Stimulated activated CD8-positive, alpha-beta memory T cell treated with anti-CD3 and anti-CD28 coated beads, Interleukin-15, amount 100 ng/mL, for 1 hour (primary cell): ENCODE data around the gene ZNF37A.
A peak's percentile ranks its signal among the peaks of the same experiment; 100 is the strongest.
"Not testable (repeated sequence)": the region's sequence is repeated elsewhere in the genome, so short reads cannot be mapped to it uniquely, and the experiment has no call there.

Experiments used
- DNase-seq: peaks from one replicate; pipeline ENCODE4 v3.0.0-alpha.2; 2020; ENCODE audit warnings: low read depth

ZNF37A gene

DNA sequence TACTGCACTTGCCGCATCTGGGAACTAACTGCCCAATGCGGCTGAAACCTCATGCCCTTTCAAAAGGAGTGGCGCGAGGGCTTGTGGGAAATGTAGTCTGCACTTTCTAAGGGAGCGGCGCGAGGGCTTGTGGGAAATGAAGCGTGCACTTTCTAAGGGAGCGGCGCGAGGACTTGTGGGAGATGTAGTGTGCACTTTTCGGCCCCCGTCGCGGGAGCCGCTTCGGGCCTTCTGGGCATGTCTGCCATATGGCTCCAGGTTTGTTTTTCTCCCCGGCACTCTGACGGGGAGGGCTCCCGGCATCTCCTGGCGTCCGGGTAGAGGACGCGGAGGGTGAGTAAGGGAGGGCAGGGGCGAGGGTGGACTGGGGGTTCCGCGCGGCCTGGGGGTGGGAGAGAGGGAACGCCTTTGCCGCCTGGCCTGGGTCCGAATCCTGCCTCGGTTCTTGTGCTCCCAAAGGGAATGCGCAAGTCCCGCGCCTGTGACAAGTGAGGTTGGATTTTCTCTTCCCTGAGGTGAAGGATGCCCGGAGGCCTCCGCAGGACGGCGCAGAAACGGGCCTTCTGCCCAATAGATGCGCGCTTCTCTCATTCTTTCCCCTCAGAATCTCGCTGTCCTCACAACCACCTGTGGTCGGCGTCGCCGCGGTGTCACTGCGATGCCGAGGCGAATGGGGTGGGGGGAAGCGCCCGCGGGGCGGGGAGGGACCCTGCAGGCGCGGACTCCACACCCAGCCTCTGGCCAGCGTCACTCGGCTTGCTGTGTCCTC is at the start of gene ZNF37A:
TSS of gene ZNF37A (plus strand) at position 180 of the 769 bp plus-strand sequence. CDS start 2,281 bp downstream, outside the sequence.
- peak; percentile 88 for DNase-seq

DNA sequence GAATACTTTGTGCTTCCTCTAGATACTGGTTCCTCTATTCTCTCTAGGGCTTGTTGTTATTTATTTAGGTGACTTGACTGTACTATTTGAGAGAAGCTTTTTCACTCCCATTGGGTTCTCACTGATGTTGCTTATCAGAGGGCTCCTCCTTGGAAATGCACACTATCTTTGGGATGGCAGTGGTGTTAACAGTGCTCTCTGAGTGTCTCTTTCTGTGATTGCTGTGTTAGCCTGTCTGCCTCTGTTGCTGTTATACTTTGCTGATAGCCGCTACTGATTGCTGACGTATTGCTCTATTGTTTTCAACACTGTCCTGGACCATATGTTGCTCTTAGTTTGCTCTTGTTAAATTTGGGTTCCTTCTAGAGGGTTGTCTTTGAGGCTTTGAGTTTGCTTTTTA is 49.0 kb upstream of the ZNF37A start:
- DNase-seq, result no peak

DNA sequence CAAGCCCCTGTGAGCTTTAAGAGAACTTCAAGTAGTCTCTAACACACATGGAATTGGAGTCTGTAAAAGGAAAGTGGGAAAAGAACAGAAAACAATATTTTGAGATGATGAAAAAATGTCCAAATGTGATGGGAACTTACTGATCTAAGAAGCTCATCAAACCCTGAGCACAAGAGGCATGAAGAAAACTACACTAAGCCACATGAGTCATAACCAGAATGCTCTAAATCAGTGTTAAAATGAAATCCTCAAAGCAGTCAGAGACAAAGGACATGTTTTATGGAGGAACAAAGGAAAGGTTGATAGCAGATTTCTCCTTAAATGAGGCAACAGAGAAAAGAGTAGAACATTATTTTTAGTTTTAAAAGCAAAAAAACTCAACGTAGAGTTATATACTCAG is 46.5 kb upstream of the ZNF37A start:
- DNase-seq, result no peak

DNA sequence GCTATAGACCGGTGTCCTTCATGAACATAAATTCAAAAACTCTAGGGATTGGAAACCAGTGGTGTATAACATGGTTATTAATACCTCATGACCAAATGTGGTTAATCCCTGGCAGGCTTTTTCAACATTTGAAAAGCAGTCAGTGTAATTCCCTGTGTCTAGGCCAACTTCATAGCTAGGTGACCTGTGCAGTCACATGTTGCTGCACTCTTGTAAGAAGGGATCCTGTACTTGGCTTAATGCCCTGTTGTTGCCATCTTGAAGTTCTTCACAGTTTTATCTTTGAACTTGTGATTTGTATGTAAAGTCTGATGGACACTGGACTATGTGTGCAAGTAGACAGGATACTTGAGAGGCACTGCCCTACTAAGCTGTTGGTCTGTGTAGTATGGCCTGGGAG is 43.9 kb upstream of the ZNF37A start:
- no peak for DNase-seq

DNA sequence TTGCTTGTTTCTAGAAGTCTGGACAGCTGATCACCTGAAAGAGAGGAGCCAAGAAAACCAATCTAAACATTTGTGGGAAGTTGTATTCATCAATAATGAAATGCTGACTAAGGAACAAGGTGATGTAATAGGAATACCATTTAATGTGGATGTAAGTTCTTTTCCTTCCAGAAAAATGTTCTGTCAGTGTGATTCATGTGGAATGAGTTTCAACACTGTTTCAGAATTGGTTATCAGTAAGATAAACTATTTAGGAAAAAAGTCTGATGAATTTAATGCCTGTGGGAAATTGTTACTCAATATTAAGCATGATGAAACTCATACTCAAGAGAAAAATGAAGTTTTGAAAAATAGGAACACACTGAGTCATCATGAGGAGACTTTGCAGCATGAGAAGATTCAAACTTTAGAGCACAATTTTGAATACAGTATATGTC is 39.8 kb upstream of the ZNF37A start:
- no peak for DNase-seq

DNA sequence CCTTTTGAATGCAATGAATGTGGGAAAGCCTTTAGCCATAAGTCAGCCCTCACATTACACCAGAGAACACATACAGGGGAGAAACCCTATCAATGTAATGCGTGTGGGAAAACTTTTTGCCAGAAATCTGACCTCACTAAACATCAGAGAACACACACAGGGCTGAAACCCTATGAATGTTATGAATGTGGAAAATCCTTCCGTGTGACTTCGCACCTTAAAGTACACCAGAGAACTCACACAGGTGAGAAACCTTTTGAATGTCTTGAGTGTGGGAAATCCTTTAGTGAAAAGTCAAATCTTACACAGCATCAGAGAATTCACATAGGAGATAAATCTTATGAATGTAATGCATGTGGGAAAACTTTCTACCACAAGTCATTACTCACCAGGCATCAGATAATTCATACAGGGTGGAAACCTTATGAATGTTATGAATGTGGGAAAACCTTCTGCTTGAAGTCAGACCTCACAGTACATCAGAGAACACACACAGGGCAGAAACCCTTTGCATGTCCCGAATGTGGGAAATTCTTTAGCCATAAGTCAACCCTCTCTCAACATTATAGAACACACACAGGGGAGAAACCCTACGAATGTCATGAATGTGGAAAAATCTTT is 38.8 kb upstream of the ZNF37A start:
- not testable (repeated sequence) for DNase-seq

DNA sequence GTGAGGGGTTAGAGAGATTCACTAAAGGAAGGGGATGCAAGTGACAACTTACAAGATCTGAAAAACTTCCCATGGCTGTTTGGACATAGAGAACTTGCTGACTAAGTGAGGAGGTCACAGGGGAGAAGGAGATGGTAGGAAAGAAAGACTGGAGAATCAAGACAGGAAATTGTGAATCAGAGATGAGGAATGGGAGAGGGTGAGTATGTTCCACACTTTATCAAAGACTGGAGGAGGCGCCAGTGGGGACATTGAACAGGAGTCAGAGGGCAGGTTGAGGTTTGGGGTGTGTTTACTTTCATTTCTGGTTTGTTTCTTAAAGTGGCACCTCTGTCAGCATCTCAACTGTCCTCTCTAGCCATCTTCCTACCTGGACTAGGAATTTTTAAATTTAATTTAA is 24.5 kb upstream of the ZNF37A start:
- not testable (repeated sequence) for DNase-seq

DNA sequence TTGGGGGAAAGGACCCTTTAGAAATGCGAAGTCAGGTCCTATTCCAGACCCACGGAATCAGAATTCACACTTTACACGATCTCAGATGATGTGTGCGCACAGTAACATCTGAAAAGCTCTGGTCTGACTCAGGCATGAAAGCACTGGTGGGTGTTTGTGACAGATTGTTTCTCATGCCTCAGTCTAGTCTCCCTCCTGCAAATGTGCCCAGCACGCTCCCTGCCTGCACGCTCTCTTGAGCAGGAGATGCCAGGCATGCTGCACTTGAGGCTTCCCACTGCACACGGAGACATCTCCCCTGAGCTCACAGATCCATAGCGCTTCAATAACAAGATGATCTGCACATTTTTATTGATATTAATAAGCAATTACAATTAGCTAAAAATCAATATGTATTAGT is 23.6 kb upstream of the ZNF37A start:
- no peak for DNase-seq

DNA sequence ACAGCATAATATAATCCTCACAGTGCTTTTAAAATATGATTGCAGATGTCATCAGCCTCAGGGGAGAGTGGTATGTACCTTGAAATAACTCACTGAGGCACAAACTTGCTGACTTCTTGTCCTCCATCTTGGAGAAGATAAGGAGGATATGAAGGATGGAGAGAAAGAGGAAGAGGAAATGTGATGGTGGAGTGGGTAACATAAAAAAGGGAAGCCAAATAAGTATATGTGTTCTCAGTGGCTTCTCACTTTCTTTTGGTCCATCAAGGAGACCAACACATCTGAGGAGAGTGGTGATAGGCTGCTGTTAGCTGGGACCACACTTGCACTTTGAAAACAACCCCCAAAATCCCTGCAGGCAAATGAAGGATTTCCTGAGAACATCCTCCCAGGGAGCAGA is 21.6 kb upstream of the ZNF37A start:
- no peak for DNase-seq

DNA sequence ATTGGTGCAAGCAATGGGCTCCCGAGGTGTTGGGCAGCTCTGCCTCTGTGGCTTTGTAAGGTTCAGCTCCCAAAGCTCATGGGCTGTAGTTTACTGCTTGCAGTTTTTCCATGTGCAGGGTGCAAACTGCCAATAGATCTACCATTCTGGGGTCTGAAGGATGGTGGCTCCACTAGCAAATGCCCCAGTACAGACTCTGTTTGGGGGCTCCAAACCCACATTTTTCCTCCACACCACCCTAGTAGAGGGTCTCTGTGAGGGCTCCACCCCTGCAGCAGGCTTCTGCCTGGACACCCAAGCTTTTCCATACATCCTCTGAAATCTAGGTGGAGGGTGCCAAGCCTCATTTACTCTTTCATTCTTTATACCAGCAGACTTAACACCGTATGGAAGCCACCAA is 17.4 kb upstream of the ZNF37A start:
- no peak for DNase-seq

DNA sequence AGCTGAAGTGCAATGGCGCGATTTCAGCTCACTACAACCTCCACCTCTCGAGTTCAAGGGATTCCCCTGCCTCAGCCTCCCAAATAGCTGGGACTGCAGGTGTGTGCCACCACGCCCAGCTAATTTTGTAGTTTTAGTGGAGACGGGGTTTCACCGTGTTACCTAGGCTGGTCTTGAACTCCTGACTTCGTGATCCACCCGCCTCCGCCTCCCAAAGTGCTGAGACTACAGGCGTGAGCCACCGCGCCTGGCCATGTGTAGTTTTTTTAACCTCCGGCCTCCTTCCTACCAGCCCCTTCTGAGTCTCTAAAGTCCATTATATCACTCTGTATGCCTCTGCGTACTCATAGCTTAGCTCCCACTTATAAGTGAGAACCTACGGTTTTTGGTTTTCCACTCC is 819 bp upstream of the ZNF37A start:
- DNase-seq, result not testable (repeated sequence)

DNA sequence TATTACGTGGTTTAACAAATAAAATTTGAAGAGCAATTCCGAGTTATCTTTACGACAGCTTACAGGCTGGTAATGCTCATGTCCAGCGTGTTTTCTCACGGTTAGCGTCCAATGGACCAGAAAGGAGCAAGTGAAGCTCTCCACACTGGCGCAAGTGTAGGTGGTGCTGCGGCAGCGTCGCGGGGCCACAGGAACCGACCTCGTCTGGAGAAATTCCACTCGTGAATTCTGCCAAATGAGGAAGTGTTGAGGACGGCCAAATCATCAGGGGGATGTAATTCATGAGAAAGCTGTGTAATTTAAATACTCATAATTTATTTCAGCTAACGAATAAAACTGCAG is 350 bp upstream of the ZNF37A start:
- no peak for DNase-seq

DNA sequence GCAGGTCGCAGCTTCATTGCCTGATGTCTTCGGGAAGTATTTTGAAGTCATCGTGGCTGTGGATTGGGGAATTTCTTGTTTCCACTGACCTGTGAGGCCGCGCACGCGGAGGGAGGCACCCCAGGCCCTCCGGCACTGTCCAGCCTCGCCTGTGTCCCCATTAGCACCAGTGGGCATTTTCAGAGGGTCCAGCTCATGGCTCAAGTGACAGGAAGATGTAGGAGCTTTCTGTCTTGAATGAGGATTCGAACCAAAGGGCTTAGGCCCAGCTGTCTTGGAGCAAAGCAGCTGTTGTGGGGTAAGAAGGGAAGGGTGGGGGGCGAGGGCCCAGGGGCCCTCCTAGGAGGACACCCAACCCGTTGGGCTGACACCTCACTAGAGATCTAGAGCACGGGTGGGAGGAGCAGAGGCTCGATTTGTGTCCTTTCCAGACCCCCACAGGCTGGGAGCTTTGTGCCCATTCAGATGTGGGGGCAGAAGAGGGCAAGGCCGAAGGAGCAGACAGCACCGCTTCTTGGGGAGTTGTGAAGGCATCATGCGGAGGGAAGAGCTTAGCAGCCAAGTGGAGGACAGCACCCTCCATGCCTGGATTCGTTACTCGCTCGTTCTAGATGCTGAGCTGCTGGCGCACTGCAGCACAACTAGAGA is 914 bp downstream of the ZNF37A start:
- DNase-seq, result no peak

DNA sequence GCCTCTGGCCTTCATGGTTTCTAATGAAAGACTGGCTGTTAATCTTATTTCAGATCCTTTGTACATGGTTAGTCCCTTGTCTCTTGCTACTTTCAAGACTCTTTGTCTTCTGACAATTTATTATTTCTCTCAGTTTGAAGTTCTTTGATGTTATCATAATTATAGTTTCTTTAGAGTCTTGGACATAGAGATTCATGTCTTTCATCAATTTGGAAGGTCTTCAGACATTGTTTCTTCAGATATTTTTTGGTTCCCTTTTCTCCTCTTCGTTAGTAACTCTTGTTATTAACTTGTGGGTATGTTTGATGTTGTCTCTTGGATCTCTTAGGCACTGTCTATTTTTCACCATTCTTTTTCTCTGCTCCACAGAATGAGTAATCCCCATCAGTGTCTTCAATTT is 8.7 kb downstream of the ZNF37A start:
- no peak for DNase-seq

DNA sequence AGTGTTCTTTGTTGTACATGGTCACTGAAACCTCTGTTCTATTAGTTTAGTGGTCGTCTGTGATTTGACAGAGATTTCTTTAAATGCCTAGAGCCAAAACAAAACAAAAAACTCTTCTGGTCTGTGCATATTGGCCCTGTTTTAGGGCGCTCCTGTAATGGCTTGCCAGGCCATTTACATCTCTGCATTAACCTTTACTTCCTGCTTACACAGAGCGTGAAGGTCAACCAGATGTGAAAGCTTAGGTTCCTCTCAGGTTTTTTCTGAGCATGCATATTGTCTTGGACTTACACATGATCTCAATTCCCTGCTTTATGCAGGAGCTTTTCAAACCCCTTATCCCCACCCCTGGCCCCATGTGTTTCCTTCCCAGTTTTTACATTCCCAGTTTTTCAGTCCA is 9.6 kb downstream of the ZNF37A start:
- DNase-seq, result no peak

DNA sequence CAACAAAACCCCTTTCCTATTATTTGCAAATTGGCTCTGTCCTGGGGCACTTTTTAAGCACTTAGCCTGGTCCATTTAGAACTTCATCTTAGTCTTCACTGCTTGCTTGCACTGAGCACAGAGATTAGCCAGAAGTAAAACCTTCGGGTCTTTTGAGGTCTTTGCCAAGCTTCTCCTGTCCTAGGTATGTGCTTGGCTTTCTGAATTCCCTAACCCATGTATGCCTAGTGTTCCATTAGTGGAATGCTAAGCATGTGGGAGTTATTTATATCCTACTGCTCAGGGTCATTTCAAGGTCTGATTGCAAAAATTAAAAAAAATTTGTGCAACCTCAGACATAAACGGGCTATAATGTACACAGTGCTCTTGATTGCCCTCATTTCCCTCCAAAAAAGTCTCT is 18.0 kb downstream of the ZNF37A start:
- DNase-seq, result no peak

DNA sequence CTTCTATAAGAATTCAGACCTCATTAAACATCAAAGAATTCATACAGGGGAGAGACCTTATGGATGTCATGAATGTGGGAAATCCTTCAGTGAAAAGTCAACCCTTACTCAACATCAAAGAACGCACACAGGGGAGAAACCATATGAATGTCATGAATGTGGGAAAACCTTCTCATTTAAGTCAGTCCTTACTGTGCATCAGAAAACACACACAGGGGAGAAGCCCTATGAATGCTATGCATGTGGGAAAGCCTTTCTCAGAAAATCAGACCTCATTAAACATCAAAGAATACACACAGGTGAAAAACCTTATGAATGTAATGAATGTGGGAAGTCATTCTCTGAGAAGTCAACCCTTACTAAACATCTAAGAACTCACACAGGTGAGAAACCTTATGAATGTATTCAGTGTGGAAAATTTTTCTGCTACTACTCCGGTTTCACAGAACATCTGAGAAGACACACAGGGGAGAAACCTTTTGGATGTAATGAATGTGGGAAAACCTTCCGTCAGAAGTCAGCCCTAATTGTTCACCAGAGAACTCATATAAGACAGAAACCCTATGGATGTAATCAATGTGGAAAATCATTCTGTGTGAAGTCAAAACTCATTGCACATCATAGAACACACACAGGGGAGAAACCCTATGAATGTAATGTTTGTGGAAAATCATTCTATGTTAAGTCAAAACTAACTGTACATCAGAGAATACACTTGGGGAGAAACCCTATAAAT is 24.1 kb downstream of the ZNF37A start:
- no peak for DNase-seq

DNA sequence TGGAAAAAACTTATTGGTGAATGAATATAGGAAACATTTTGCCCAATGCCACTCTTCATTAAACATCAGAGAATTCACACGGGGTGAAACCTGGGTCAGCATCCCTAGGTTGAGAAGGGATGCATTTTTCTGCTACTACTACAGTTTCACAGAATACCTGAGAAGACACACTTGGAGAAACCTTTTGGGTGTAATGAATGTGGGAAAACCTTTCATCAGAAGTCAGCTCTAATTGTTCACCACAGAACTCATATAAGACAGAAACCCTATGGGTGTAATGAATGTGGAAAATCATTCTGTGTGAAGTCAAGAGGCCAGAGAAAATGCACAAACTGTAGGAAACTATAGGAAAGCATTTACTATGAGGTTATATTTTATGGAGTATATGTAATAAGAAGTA is 24.9 kb downstream of the ZNF37A start:
- DNase-seq, result no peak

DNA sequence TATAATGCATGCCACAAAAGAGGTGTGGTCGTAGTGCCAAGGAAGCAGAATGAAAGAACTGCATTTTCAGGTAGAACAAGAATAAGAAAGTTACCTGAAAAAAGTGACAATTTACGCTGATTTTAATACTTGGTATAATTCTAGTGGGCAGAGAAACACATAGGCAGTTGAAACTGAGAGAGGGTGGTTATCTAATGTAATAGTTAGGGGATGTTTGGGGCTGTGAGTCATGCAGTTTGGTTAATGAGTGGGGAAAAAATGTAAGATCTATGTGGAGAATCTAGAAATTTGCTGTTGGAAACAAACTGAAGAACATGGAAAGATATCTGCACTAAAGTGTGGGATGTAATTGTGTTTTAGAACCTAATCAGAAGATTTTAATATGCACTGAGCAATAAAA is 33.7 kb downstream of the ZNF37A start:
- no peak for DNase-seq

DNA sequence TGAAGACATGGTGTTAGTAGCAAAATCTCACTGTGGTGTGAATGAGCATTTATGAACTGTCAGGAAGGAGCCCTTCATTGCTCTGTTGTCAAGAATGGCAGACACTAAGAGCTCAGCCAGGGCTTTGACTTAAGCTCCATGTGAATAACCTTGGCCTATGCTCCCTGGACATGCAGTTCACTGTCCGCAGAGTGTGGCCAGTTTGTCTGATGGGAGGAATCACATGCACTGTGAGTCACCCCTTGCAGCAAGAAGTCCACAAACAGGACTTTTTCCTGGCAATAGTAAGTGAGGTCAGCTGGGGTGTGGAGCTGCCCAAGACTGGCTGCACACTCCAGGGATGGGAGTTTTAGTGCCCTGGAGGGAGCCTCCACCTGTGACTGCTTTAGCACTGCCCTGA is 49.5 kb downstream of the ZNF37A start:
- no peak for DNase-seq

DNA sequence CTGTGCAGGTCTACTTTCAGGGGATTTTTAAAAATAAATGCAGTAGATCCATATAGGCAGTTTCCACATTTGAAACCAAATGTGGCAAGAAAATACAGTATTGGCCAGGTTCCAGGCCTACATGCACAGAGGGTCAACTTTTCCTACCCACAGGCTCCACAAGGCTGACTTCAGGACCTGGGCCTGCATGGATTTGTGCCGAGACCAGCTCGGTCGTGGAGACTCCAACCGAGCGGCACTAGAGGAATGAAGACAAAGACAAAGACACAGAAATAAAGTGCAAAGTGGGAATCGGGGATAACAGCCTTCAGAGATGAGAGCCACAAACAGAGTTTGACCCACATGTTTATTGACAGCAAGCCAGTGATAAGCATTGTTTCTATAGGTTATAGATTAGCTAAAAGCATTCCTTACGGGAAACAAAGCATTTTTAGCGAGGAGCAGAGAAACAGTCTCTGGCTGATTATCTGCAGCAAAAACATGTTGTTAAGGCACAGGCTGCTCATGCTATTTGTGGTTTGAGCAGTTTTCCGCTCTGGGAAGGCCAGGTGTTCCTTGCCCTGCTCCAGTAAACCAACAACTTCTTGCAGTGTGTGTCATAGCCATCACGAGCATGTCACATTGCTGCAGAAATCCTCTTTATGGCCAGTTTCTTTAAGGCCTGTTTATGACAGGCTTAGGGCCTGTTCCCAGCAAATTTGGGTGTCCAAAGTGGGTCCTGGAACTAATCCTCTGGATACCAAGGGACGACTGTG is 52.6 kb downstream of the ZNF37A start:
- DNase-seq, result no peak

DNA sequence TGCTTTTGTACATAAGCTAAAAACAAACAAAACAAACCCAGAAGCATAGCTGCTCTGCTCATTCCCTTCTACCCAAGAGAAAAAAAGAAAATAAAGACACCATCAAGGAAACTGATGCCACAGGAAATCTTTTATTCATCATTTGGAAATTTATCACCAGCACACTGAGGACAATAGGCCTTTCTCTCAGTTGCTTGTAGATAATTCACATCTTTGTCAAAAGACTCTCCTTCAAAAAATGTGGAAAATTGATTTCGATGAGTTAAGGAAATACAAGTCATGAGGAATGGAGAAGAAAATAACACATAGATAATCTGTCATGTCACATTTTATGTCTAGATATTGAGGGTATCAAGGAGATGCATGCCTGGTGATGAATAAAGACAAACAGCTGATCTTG is 53.5 kb downstream of the ZNF37A start:
- no peak for DNase-seq
